ENCODE results near the gene SKIC2. TPM values are rescaled to one million over a fixed set of nuclear protein-coding genes. Genes with fewer than 3 reads are reported as not detected.
A peak's percentile ranks its signal among the peaks of the same experiment; 100 is the strongest.

Gene SKIC2
- total RNA-seq, 4 donors from 2014 or later, result 11.5 to 58.8 (median 35.6) TPM

DNA sequence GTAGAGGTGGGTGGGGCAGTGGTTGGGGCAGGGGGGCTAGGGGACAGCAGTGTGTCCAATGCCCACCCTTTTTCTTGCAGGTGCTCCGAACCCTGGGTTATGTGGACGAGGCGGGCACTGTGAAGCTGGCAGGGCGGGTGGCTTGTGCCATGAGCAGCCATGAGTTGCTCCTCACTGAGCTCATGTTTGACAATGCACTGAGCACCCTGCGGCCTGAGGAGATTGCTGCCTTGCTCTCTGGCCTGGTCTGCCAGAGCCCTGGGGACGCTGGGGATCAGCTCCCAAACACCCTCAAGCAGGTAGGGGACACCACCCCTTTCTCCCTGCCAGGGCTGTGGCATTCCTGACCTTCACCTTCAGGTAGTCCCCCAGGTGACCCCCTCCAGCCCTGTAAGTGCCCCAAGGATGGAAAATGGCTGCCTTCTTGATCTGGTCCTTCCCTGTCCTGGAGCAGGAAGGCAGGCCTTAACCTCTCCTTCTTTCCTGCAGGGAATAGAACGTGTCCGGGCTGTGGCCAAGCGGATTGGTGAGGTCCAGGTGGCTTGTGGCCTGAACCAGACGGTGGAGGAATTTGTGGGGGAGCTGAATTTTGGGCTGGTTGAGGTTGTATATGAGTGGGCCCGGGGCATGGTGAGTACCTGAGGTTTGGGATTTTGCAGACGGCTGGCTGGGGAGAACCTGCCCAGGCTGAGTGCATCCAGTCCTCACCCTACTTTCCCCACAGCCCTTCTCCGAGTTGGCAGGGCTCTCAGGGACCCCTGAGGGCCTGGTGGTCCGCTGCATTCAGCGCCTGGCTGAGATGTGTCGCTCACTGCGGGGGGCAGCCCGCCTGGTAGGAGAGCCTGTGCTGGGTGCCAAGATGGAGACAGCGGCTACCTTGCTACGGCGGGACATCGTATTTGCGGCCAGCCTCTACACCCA, 10.1 kb downstream of the SKIC2 start:
- Histone ChIP-seq H3K4me1 (peaks cover 0 to 5% of the 10 kb centered on the region in 2 donors), H3K36me3 (no peaks in the 10 kb centered on the region), H3K4me3 (no peak overlapping the region), H3K27me3 (no peaks in the 10 kb centered on the region), H3K9me3 (no peaks in the 10 kb centered on the region), H3K27ac (no peak overlapping the region)
- intact Hi-C loops (cut with DNase I; ENCODE audit: low total_unique reads), result no loop called here
- TF ChIP-seq, protein P1, sequence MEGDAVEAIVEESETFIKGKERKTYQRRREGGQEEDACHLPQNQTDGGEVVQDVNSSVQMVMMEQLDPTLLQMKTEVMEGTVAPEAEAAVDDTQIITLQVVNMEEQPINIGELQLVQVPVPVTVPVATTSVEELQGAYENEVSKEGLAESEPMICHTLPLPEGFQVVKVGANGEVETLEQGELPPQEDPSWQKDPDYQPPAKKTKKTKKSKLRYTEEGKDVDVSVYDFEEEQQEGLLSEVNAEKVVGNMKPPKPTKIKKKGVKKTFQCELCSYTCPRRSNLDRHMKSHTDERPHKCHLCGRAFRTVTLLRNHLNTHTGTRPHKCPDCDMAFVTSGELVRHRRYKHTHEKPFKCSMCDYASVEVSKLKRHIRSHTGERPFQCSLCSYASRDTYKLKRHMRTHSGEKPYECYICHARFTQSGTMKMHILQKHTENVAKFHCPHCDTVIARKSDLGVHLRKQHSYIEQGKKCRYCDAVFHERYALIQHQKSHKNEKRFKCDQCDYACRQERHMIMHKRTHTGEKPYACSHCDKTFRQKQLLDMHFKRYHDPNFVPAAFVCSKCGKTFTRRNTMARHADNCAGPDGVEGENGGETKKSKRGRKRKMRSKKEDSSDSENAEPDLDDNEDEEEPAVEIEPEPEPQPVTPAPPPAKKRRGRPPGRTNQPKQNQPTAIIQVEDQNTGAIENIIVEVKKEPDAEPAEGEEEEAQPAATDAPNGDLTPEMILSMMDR (IDR thresholded peaks at IDR 0.05), result no peak
- no peak for TF ChIP-seq POLR2A (IDR thresholded peaks at IDR 0.05)
- DNase-seq, result no peak

DNA sequence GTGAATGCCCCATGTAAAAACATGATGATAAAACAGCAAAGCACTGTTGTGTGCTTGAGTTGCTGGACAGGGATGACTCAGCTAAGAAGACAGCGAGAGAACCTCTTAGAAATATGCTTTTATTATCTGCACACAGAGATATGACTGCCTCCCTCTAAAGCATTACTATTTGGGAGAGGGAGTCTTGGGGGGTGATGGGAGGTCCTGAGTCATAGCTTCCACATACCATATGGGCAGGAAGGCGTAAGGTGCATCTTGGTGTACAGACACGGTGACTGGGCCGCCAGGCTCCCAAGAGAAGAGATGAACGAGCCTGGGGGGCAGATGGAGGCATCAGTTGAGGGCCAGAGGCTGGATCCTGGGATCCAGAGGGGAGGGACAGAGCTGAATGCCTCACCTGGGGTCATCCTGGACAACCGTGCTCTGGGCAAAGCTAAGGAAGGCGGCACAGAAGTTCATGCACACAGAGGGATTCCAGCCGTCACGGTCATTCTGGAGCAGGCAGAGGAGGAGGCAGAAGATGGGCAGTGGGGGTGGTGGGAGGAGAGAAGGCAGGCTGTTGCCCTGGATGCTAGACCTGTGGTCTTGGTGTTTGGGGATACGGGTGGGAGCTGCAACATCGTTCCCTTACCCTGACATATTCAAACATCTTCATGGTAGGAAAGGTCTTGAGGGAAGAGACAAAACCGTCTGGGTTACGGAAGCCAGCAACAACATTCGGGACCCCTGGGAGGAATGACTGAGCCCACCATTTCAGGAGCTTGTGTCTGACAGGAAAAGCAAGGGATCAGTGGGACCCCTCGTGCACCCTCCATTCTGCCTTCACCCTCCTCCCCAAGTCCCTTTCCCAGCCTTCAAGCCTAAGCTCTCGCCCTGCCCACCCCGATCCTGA, 11.0 kb downstream of the SKIC2 start:
- H3K27me3 ChIP-seq, result no peaks in the 10 kb centered on the region
- intact Hi-C loops (cut with DNase I; ENCODE audit: low total_unique reads), result no loop called here
- H3K36me3 ChIP-seq, result no peaks in the 10 kb centered on the region
- peaks cover 0 to 5% of the 10 kb centered on the region in 2 donors for H3K4me1 ChIP-seq
- H3K4me3 ChIP-seq, result no peak overlapping the region
- peak overlapping the region in 1 of 2 donors; percentile 94 for H3K27ac ChIP-seq
- TF ChIP-seq, protein P1 (IDR thresholded peaks at IDR 0.05), result no peak
- no peak for TF ChIP-seq POLR2A (IDR thresholded peaks at IDR 0.05)
- DNase-seq, result no peak
- no peaks in the 10 kb centered on the region for H3K9me3 ChIP-seq

DNA sequence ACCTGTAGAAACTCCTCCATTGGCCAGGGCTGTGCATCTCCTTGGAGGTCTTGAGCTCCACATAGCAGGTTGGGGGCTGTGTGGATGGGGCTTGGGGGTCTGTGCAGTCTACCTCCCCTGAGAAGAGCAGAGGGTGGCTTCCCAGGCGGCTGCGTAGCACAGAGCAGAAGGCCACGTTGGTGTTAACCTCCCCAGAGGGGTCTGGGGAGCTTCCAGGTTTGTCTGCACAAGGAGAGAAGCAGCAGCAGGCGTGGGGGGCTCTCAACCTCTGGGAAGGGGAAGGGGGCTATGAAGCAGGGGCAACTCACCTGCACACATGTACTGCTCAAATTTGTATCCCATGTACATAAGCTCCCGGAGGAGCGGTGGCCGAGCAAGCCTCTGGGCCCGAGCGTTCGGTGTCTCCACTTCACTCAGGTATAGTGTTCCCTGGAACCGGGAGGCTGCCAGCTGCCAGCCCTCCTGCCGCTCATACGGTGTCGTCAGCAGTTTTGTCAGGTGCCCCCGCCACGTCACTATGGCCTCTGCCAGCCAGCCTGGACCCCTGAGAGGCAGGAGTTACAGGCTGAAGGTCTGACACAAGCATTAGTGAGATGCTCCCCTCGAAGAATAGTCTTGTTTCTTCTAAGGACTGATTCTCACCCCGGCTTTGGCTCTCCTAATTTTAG, 11.8 kb downstream of the SKIC2 start:
- H3K4me3 ChIP-seq, result peak overlapping the region; percentile 49 to 72
- H3K9me3 ChIP-seq, result no peaks in the 10 kb centered on the region
- intact Hi-C loops (cut with DNase I; ENCODE audit: low total_unique reads), result no loop called here
- TF ChIP-seq POLR2A (IDR thresholded peaks at IDR 0.05), result no peak
- TF ChIP-seq, protein P1 (IDR thresholded peaks at IDR 0.05), result no peak
- no peak for DNase-seq
- H3K27ac ChIP-seq, result peak overlapping the region; percentile 93 to 94
- no peaks in the 10 kb centered on the region for H3K36me3 ChIP-seq
- H3K4me1 ChIP-seq, result peaks cover 0 to 5% of the 10 kb centered on the region in 2 donors
- no peaks in the 10 kb centered on the region for H3K27me3 ChIP-seq

DNA sequence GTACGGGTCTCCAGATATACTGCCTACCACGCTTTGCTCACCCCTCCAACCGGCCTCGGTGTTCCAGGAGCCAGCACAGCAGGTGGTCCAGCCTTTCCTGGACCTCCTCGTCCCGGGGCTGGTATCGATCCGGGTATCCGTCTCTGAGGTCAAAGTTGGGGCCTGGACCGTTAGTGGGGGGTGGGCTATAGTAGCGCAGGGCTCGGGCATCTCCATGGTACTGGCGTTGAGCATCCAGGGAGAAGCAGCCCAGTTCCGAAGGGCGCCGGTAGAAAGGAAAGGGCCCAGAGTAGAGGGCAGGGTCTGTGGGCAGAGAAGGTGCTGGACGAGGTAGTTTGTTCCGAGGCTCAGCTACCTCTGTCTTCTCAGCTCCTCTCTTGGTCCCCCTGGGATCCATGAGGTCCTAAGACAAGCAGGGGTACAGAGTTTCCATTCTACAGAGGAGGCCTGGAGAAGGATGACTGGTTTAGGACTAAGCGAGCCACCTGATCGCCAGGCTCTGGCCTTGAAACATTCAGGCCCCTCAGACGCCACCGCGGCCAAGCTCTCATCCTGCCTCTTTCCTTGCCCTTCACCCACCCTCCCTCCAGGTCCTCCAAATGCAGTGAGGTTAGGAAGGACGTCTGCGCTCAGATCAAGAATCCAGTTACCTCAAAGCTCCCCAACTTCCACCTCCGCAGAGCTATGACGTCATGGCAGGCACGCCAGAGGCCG, 12.5 kb downstream of the SKIC2 start:
- Histone ChIP-seq H3K27ac (peak overlapping the region; percentile 93 to 94), H3K4me3 (peak overlapping the region; percentile 49 to 72), H3K9me3 (no peaks in the 10 kb centered on the region), H3K36me3 (no peaks in the 10 kb centered on the region), H3K27me3 (no peaks in the 10 kb centered on the region), H3K4me1 (peaks cover 0 to 5% of the 10 kb centered on the region in 2 donors)
- TF ChIP-seq POLR2A (IDR thresholded peaks at IDR 0.05), result no peak
- TF ChIP-seq, protein P1 (IDR thresholded peaks at IDR 0.05), result no peak
- peak in 1 of 2 donors; percentile 40 for DNase-seq
- intact Hi-C loops (cut with DNase I; ENCODE audit: low total_unique reads), result no loop called here
